ENCODE measurements around the gene PDE3B.
"Not testable (repeated sequence)": the region's sequence is repeated elsewhere in the genome, so short reads cannot be mapped to it uniquely, and the experiment has no call there.

Gene PDE3B

DNA sequence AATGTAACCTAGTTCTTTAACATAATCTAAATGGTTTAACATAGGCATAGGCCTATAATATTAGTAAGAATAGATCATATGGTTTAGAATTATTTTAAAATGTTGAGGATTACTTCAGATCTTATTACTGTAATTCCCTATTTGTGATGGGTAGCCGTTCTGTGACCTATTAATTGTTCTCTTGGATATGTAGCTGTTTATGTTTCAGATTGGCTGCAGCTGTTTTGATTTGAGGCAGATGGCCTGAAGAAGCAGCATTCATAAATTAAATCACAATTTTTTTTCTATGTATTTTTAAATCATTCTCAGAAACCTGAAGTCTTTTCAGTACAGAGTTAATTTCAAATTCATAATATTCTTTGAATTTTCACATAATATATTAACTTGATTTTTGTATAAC lies 104.5 kb downstream of the PDE3B start:
- DNase-seq (ENCODE audit: low spot score) = no peak

DNA sequence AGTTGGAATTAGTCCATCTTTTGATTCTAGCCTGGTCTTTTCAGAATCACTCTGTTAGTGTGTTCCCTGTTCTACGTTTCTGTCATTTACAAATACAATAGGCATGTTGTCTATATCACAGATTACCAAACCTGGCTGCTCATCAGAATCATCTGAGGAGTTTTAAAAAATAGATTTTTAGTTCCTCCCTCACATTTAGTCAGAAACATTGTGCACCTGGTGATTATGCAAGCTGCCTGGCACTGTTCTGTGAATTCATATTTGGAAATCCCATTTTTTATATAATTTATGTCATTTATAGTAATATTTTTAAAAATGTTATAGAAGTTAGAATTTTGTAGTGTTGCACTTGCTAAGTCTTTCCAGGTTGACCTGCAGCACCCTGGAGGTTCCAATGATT lies 107.3 kb downstream of the PDE3B start:
- DNase-seq (ENCODE audit: low spot score) = no peak

GRCh38 chr11:14751975-14752407 lies 108.4 kb downstream of the PDE3B start:
- no peak for DNase-seq (ENCODE audit: low spot score)

- DNase-seq (ENCODE audit: low spot score) = no peak
Measured at GRCh38 chr11:14755140-14755539, 111.5 kb downstream of the PDE3B start.

GRCh38 chr11:14756349-14756748 lies 112.7 kb downstream of the PDE3B start:
- DNase-seq (ENCODE audit: low spot score) = no peak

GRCh38 chr11:14759300-14760012 lies 115.9 kb downstream of the PDE3B start:
- DNase-seq (ENCODE audit: low spot score) = not testable (repeated sequence)

DNA sequence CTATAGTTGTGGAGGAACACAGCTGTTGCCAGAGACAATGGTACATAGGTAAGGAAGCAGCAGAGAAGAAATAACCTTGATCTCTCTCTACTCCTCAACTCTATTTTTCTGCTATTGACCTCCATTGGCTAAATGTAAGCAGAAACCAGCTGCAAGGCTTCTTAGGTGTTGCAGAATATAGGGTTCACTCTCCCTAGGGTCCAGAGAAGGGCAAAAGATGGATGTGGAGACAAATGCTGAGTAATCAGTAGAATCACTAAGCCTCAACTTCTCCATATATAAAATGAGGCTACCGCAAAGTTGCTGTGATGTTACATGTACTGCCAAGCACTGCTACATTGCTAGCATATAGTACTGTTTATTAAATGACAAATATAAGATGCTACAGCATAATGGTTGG lies 120.6 kb downstream of the PDE3B start:
- no peak for DNase-seq (ENCODE audit: low spot score)

GRCh38 chr11:14764579-14765527 lies 121.2 kb downstream of the PDE3B start:
- no peak for DNase-seq (ENCODE audit: low spot score)

GRCh38 chr11:14766585-14766984 lies 123.0 kb downstream of the PDE3B start:
- DNase-seq (ENCODE audit: low spot score) = no peak

DNA sequence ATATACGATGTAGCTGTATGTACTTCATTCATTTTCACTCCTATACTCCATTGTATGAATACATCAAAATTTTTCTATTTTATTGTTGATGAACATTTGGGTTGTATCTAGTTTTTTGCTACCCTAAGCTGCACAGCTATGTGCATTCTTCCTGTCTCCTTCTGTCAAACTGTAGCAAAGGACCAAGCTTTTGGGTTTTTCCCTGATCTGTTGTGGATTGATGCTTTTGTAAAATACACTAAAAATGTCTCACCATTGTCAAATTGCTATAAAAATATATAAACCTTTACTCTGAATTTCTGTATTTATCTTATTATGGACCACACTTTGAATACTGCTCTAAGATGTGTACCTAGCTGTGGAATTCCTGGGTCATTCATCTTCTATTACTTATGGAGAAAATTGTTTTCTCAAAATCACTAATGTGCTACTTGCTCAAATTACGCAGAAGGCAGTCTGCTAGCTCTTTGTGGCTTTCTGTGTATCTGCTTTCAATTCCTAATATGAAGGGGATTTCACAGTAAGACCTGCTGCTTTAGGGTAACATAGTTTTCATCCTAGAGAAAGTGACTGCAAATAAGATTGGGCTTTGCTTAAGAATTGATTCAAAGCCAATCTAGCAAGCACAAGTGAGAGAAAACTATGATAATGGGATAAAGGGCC lies 125.1 kb downstream of the PDE3B start:
- no peak for DNase-seq (ENCODE audit: low spot score)

DNA sequence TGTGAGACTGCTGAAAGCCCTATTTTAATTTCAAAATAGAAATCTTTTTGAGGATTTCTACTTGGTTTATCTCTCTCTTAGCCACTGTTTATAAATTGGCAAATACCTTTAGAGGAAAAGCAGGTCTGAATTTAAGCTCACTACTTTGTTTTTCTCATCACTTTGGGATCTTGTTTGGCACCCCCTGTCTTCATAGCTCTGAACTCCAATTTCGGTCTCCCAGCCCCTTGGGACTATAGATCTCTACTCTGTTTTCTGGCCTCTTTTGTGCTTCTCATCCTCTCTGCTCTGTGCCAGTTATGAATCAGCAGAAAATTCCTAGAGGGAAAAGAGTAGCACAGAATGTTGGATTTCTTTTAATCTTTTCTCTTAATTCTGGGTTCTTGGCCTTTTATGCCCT lies 130.2 kb downstream of the PDE3B start:
- DNase-seq (ENCODE audit: low spot score) = no peak

DNA sequence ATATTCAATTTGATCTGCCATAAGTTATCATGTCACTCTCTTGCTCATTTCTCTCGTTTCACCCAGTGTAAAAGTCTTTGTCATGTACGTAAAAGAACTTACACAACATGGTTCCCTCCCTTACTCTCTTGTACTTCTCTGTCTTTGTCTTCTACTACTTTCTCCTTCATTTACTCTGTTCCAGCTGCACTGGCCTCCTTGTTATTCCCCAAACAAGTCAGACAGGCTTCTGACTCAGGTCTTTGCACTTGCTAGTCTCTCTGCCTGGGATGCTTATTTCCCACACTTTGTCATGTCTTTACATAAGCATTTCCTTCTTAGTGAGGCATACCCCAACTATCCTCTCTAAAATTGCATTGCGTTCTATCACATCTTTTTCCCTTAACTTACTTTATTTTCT lies 131.1 kb downstream of the PDE3B start:
- no peak for DNase-seq (ENCODE audit: low spot score)

DNA sequence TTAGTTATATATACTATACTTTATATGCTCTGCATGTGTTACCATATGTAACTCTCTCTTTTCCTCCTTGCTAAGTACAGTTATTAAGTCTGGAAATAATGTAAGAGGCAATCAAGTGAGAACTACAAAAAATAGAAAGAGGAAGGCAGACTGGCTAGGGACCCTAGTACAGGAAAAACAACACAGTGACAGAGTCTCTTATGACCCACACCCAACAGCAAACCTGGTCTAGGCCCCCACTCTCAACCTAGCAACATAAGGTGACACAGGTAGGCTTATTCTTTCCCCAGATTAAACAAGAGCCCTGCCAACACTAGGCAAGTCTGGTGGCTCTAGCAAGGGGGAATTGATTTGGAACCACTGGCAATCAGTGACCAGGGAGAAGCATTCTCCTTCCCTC lies 132.3 kb downstream of the PDE3B start:
- DNase-seq (ENCODE audit: low spot score) = no peak

DNA sequence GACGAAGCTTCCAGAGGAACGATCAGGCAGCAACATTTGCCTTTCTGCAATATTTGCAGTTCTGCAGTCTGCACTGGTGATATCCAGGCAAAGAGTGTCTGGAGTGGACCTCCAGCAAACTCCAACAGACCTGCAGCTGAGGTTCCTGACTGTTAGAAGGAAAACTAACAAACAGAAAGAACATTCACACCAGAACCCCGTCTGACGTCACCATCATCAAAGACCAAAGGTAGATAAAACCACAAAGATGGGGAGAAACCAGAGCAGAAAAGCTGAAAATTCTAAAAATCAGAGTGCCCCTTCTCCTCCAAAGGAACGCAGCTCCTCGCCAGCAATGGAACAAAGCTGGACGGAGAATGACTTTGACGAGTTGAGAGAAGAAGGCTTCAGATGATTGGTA lies 134.9 kb downstream of the PDE3B start:
- DNase-seq (ENCODE audit: low spot score) = not testable (repeated sequence)

GRCh38 chr11:14783788-14784187 lies 140.2 kb downstream of the PDE3B start:
- no peak for DNase-seq (ENCODE audit: low spot score)

DNA sequence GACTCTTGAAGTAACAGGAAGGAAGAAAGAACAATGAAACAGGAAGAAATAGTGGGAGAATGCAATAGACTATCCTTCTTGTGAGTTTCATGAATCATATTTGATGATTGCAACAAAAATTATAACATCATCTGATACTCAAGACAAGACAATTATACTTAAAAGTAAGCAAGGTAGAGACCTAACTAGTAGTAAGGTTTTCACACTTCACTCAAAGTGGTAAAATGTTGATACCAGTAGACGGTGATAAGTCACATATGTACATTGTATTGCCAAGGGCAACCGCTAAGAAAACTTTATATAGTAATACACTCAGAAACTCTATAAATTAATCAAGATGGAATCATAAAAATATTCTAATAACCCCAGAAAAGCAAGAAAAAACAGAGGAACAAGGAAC lies 140.6 kb downstream of the PDE3B start:
- DNase-seq (ENCODE audit: low spot score) = no peak

DNA sequence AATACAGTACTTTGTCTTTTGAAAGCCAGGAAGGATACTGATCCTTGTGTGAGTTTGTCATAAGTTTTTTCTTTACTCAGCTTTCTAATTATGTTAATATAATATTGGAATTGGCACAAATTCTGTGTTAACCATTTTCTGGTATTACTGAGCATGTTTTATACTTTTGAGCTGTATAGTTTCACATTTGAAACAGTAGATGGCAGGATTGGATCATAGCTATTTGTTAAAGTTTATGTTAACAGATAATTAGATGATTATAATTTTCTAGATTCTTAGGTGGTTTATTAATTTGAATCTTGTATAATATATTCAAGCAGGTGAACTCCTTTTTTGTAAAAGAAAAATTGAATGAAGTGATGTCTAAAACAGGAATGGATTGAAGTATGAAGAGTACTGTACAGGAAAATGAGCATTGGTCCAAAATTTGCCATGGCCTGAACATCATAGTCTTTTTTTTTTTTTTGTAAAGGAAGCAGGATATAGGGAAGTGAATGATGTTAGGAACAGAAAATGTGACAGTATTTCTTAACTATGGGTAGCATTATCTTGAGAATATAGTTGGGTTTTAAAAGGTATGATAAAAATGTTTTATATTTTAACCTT lies 146.4 kb downstream of the PDE3B start:
- no peak for DNase-seq (ENCODE audit: low spot score)

GRCh38 chr11:14793546-14793945 lies 149.9 kb downstream of the PDE3B start:
- DNase-seq (ENCODE audit: low spot score) = no peak

DNA sequence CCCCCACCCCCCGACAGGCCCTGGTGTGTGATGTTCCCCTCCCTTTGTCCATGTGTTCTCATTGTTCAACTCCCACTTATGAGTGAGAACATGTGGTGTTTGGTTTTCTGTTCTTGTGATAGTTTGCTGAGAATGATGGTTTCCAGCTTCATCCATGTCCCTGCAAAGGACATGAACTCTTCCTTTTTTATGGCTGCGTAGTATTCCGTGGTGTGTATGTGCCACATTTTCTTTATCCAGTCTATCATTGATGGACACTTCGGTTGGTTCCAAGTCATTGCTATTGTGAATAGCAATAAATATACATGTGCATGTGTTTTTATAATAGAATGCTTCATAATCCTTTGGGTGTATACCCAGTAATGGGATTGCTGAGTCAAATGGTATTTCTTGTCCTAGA lies 152.4 kb downstream of the PDE3B start:
- DNase-seq (ENCODE audit: low spot score) = not testable (repeated sequence)

GRCh38 chr11:14803846-14804245 lies 160.2 kb downstream of the PDE3B start:
- no peak for DNase-seq (ENCODE audit: low spot score)

DNA sequence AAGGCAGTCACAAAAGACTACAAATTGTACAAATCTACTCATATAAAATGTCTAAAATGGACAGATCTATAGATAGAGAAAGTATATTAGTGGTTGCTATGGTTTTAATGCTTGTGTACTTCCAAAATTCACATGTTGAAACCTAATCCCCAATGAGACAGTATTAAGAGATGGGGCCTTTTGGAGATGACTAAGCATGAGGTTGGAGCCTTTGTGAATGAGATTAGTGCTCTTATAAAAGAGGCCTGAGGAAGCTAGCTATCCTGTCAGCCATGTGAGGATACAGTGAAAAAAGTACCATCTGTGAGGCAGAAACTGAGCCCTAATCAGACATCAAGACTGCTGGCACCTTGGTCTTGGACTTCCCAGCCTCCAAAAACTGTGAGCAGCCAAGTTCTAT lies 165.9 kb downstream of the PDE3B start:
- DNase-seq (ENCODE audit: low spot score) = no peak

DNA sequence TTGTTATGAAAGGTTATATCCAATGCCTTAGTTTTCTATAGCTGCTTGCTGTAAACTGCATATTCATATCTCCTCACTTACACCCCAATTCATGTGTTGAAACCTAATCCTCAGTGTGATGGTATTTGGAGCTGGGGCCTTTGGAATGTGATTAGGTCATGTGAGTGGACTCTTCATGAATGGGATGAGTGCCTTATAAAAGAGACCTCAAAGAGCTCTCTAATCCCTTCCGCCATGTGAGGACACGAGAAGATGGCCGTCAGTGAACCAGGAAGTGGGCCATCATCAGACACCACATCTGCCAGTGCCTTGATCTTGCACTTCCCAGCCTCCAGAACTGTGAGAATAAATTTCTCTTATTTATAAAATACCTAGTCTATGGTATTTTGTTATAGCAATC lies 169.2 kb downstream of the PDE3B start:
- no peak for DNase-seq (ENCODE audit: low spot score)
